Smooth muscle cell (in vitro differentiated cells): ENCODE data around the gene NTN1. TPM values are rescaled to one million over a fixed set of nuclear protein-coding genes. Genes with fewer than 3 reads are reported as not detected.
A peak's percentile ranks its signal among the peaks of the same experiment; 100 is the strongest.

Experiments
- DNase-seq: peaks from one replicate; lab custom pipeline; 2025; ENCODE audit not compliant: unreplicated experiment; lab: John Stamatoyannopoulos, UW
- H2AFZ ChIP-seq: fragments of 200-600 bp; sonication (generic); 2 replicates; pipeline ENCODE4 v1.6.0; 2016; ENCODE audit warnings: antibody characterized with exemption, low read depth, mild to moderate bottlenecking
- H3F3A ChIP-seq: fragments of 200-600 bp; sonication (generic); 2 replicates; pipeline ENCODE4 v1.6.0; 2017; ENCODE audit warnings: antibody characterized with exemption, low read depth
- H3K27ac ChIP-seq: fragments of 200-600 bp; sonication (generic); 2 replicates; pipeline ENCODE4 v1.5.1; 2016; ENCODE audit warnings: low read depth, mild to moderate bottlenecking
- H3K27me3 ChIP-seq: fragments of 200-600 bp; sonication (generic); 2 replicates; pipeline ENCODE4 v1.6.1; 2016; ENCODE audit warnings: low read depth, mild to moderate bottlenecking
- H3K36me3 ChIP-seq: fragments of 200-600 bp; sonication (generic); 2 replicates; pipeline ENCODE4 v1.5.1; 2016; ENCODE audit warnings: low read depth
- H3K4me1 ChIP-seq: fragments of 200-600 bp; sonication (generic); 2 replicates; pipeline ENCODE4 v1.5.1; 2016; ENCODE audit warnings: low read depth
- H3K4me2 ChIP-seq: fragments of 200-600 bp; sonication (generic); 2 replicates; pipeline ENCODE4 v1.6.0; 2016; ENCODE audit warnings: mild to moderate bottlenecking
- H3K4me3 ChIP-seq: fragments of 200-600 bp; sonication (generic); 2 replicates; pipeline ENCODE4 v1.5.1; 2016; ENCODE audit warnings: mild to moderate bottlenecking
- H3K79me2 ChIP-seq: fragments of 200-600 bp; sonication (generic); 2 replicates; pipeline ENCODE4 v1.6.0; 2016; ENCODE audit warnings: low read depth, mild to moderate bottlenecking
- H3K9ac ChIP-seq: fragments of 200-600 bp; sonication (generic); 2 replicates; pipeline ENCODE4 v1.6.0; 2016; ENCODE audit warnings: low read depth
- H3K9me3 ChIP-seq: fragments of 200-600 bp; sonication (generic); replicated peaks from 2 replicates; pipeline ENCODE4 v1.5.1; 2016; ENCODE audit warnings: low read depth
- H4K20me1 ChIP-seq: fragments of 200-600 bp; sonication (generic); 2 replicates; pipeline ENCODE4 v1.6.0; 2016; ENCODE audit warnings: low read depth
- CTCF ChIP-seq: fragments of 200-600 bp; sonication (generic); IDR thresholded peaks from 2 replicates; pipeline ENCODE4 v1.5.1; 2017; ENCODE audit warnings: borderline replicate concordance, mild to moderate bottlenecking, antibody characterized with exemption; ENCODE audit not compliant: insufficient read depth, poor library complexity, severe bottlenecking
- WGBS: methylation state at CpG from one replicate; pipeline ENCODE4 v1.1.7; 2016; ENCODE audit warnings: low lambda C conversion rate; 5-methylcytosine and 5-hydroxymethylcytosine counted together
- polyA plus RNA-seq: library from polyadenylated mRNA; unstranded; fragments of >200 nt; fragmentation: Nextera tagmentation; extraction: Ambion mirVana; gene quantifications from 2 replicates; pipeline ENCODE4 v1.2.1, GENCODE V29; 2016
- total RNA-seq: library from RNA; depleted of rRNA; stranded (reverse); fragments of >200 nt; gene quantifications from 2 replicates; pipeline ENCODE4 v1.2.3, GENCODE V29; 2014

The NTN1 gene
- total and polyA plus RNA-seq, 2 experiments from 2014 or later, result 0.07 to 0.72 TPM

- no peak overlapping the region for H3K27ac ChIP-seq
- H3K9me3 ChIP-seq, result no peaks in the 10 kb centered on the region
- WGBS, result 87% methylated on average over 19 of the region's 19 CpGs
- no peak overlapping the region for H3K4me3 ChIP-seq
- no peaks in the 10 kb centered on the region for H3K36me3 ChIP-seq
- H3K9ac ChIP-seq, result no peak overlapping the region
- H4K20me1 ChIP-seq, result no peaks in the 10 kb centered on the region
- TF ChIP-seq CTCF, result no peak
- DNase-seq, result no peak
- H3K79me2 ChIP-seq, result no peaks in the 10 kb centered on the region
- no peak overlapping the region for H2AFZ ChIP-seq
- H3F3A ChIP-seq, result no peaks in the 10 kb centered on the region
- no peak overlapping the region for H3K4me2 ChIP-seq
- H3K27me3 ChIP-seq, result peaks cover 13% of the 10 kb centered on the region
- peaks cover 5% of the 10 kb centered on the region for H3K4me1 ChIP-seq
Observed at GRCh38 chr17:9144502-9145249, 123.4 kb downstream of the NTN1 start.

GRCh38 chr17:9146064-9146463, 124.8 kb downstream of the NTN1 start:
- Histone ChIP-seq H4K20me1 (no peaks in the 10 kb centered on the region), H3K4me3 (no peak overlapping the region), H2AFZ (no peak overlapping the region), H3K36me3 (no peaks in the 10 kb centered on the region), H3K9ac (no peak overlapping the region), H3K4me1 (peaks cover 13% of the 10 kb centered on the region), H3K27ac (no peak overlapping the region), H3K9me3 (no peaks in the 10 kb centered on the region), H3K79me2 (no peaks in the 10 kb centered on the region), H3K4me2 (no peak overlapping the region), H3K27me3 (peaks cover 13% of the 10 kb centered on the region), H3F3A (no peaks in the 10 kb centered on the region)
- WGBS, result 58% methylated on average over 4 of the region's 4 CpGs
- no peak for DNase-seq
- TF ChIP-seq CTCF, result no peak

- Histone ChIP-seq H3K27ac (no peak overlapping the region), H4K20me1 (no peaks in the 10 kb centered on the region)
Observed at GRCh38 chr17:9148905-9149525, 127.7 kb downstream of the NTN1 start.

More at GRCh38 chr17:9148905-9149525, 127.7 kb downstream of the NTN1 start:
- Histone ChIP-seq H3F3A (no peaks in the 10 kb centered on the region), H2AFZ (no peak overlapping the region), H3K79me2 (no peaks in the 10 kb centered on the region), H3K4me1 (peaks cover 14% of the 10 kb centered on the region), H3K9ac (no peak overlapping the region), H3K4me2 (peak overlapping the region; percentile 2), H3K27me3 (peaks cover 17% of the 10 kb centered on the region), H3K4me3 (no peak overlapping the region), H3K9me3 (no peaks in the 10 kb centered on the region), H3K36me3 (no peaks in the 10 kb centered on the region)
- TF ChIP-seq CTCF, result no peak
- no peak for DNase-seq
- 50% methylated on average over 6 of the region's 6 CpGs for WGBS
